NK-92 (cell line): Measurements from ENCODE around the gene GABARAP.

ENCODE experiments used
- DNase-seq: peaks from one replicate; lab custom pipeline; 2025; ENCODE audit not compliant: unreplicated experiment; lab: John Stamatoyannopoulos, UW

The GABARAP gene

GRCh38 chr17:7241090-7241733 lies 1.0 kb downstream of the GABARAP start:
- no peak for DNase-seq

GRCh38 chr17:7240375-7240774 lies 1.9 kb downstream of the GABARAP start:
- no peak for DNase-seq

GRCh38 chr17:7239091-7240027 lies 2.9 kb downstream of the GABARAP start, which contains the start of gene PHF23:
Gene PHF23, minus strand, starts transcription at chr17:7239457. Its CDS starts 178 bp downstream, at chr17:7239279.
- DNase-seq, result peak; percentile 68

GRCh38 chr17:7238420-7239090 lies 3.7 kb downstream of the GABARAP start:
- no peak for DNase-seq

GRCh38 chr17:7237761-7238419 lies 4.4 kb downstream of the GABARAP start:
- DNase-seq, result no peak

- DNase-seq, result no peak
These were observed 4.9 kb downstream of the GABARAP start for GRCh38 chr17:7237266-7237760.

GRCh38 chr17:7236808-7237207 lies 5.4 kb downstream of the GABARAP start:
- DNase-seq, result no peak

GRCh38 chr17:7235693-7236665 lies 6.3 kb downstream of the GABARAP start:
- DNase-seq, result no peak

GRCh38 chr17:7234083-7234951 lies 7.9 kb downstream of the GABARAP start, which contains the start of gene DVL2:
Gene DVL2, minus strand, starts transcription at chr17:7234517. Its CDS starts 255 bp downstream, at chr17:7234262.
- DNase-seq, result peak; percentile 66

- DNase-seq, result no peak
These were observed 8.6 kb downstream of the GABARAP start for GRCh38 chr17:7233701-7234082.

- no peak for DNase-seq
These were observed 10.1 kb downstream of the GABARAP start for GRCh38 chr17:7232114-7232513.

GRCh38 chr17:7229504-7229903 lies 12.7 kb downstream of the GABARAP start:
- no peak for DNase-seq

GRCh38 chr17:7228920-7229319 lies 13.3 kb downstream of the GABARAP start:
- DNase-seq, result no peak

- DNase-seq, result no peak
These were observed 15.2 kb downstream of the GABARAP start for GRCh38 chr17:7226721-7227710.

- DNase-seq, result no peak
These were observed 16.4 kb downstream of the GABARAP start for GRCh38 chr17:7225711-7226331.

- DNase-seq, result no peak
These were observed 17.6 kb downstream of the GABARAP start for GRCh38 chr17:7224661-7225111.

- no peak for DNase-seq
These were observed 18.1 kb downstream of the GABARAP start for GRCh38 chr17:7224110-7224509.
